ENCODE data around the gene BCKDHB. TPM values are rescaled to one million over a fixed set of nuclear protein-coding genes. Genes with fewer than 3 reads are reported as not detected.

Gene BCKDHB
- total and polyA plus RNA-seq, 2 donors (not counting 1 experiment from before 2014, with no cell fraction given): 9.6 to 20.1 TPM

DNA sequence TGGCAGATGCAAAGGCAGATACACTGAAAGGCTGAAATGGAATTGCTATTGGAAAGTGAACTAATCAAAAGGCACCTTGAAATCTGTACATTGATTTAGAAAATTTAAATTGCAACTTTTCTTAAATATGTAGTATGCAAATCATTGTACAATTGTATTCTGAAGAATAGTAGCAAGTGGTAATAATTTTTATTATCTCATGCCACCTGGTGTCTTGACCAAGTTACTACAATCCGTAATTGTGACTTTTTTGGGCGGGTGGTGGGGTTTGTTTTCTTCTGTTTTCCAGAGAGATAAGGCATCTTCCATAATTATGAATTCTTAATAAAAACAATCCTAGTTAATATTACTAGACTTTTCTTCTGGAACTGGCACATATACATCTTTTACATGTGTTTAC lies 12.5 kb upstream of the BCKDHB start:
- H3K9me3 ChIP-seq (ENCODE audit: control extremely low read depth in 1 of 3, control insufficient read depth in 2 of 3, insufficient read depth in 1 of 3, low read length in 2 of 3): no peaks in the 10 kb centered on the region
- ATAC-seq (ENCODE audit: low read depth): peak; percentile 41
- Mint-ChIP-seq H3K4me3 (no peak overlapping the region), H3K9me3 (ENCODE audit: insufficient read depth) (no peaks in the 10 kb centered on the region), H3K4me1 (peaks cover under 1% of the 10 kb centered on the region), H3K27ac (no peak overlapping the region), H3K27me3 (peaks cover 27% of the 10 kb centered on the region)
- no peaks in the 10 kb centered on the region for H3K79me2 ChIP-seq (ENCODE audit: control insufficient read depth, insufficient read depth, low read length)
- H3K27me3 ChIP-seq (replicated peaks in 1 of 4; ENCODE audit: control extremely low read depth in 1 of 4, control insufficient read depth in 3 of 4, insufficient read depth in 4 of 4, low read length in 3 of 4): peaks cover 0 to 4% (median 0%) of the 10 kb centered on the region in 4 experiments
- no CpG with 5 or more reads among the region's 2 CpGs for WGBS (ENCODE audit: insufficient coverage)
- ChIA-PET CTCF (interaction anchor here (0.6 to 2.6 kb wide), 3 partner anchors 39 to 410 kb away, joined by 3 to 17 read pairs (median 3); no protein-coding TSS in a partner anchor), POLR2A (no interaction called here)
- no peaks in the 10 kb centered on the region for H4K20me1 ChIP-seq (ENCODE audit: control insufficient read depth, insufficient read depth, low read length, poor library complexity, severe bottlenecking)
- no peak for TF ChIP-seq EZH2 (IDR thresholded peaks at IDR 0.05; ENCODE audit: borderline replicate concordance, insufficient read depth, low read depth, low read length, poor library complexity, severe bottlenecking)
- TF ChIP-seq, protein P1, sequence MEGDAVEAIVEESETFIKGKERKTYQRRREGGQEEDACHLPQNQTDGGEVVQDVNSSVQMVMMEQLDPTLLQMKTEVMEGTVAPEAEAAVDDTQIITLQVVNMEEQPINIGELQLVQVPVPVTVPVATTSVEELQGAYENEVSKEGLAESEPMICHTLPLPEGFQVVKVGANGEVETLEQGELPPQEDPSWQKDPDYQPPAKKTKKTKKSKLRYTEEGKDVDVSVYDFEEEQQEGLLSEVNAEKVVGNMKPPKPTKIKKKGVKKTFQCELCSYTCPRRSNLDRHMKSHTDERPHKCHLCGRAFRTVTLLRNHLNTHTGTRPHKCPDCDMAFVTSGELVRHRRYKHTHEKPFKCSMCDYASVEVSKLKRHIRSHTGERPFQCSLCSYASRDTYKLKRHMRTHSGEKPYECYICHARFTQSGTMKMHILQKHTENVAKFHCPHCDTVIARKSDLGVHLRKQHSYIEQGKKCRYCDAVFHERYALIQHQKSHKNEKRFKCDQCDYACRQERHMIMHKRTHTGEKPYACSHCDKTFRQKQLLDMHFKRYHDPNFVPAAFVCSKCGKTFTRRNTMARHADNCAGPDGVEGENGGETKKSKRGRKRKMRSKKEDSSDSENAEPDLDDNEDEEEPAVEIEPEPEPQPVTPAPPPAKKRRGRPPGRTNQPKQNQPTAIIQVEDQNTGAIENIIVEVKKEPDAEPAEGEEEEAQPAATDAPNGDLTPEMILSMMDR (IDR thresholded peaks at IDR 0.05): peak; percentile 77
- intact Hi-C loops (cut with micrococcal nuclease): loop anchor here (1.0 to 5.0 kb wide), 3 partner anchors 145 to 317 kb away; no protein-coding TSS in a partner anchor
- H3K36me3 ChIP-seq (replicated peaks in 1 of 2; ENCODE audit: control extremely low read depth in 1 of 2, control insufficient read depth in 1 of 2, extremely low read depth in 1 of 2, insufficient read depth in 2 of 2, low read length in 1 of 2): no peaks in the 10 kb centered on the region
- no peak overlapping the region for H3K9ac ChIP-seq (ENCODE audit: low read length)
- H3K4me3 ChIP-seq (ENCODE audit: control extremely low read depth in 1 of 5, extremely low read depth in 1 of 5, insufficient read depth in 1 of 5, low read depth in 2 of 5, low read length in 4 of 5): no peak overlapping the region
- H3K4me1 ChIP-seq (ENCODE audit: control insufficient read depth in 2 of 2, insufficient read depth in 2 of 2, low read length in 2 of 2): peaks cover 0 to 3% of the 10 kb centered on the region in 2 donors
- H2AFZ ChIP-seq (ENCODE audit: insufficient read depth, low read depth, low read length, poor library complexity, severe bottlenecking): no peak overlapping the region
- peak; percentile 41 for DNase-seq
- no peak overlapping the region for H3K4me2 ChIP-seq (replicated peaks; ENCODE audit: low read depth, low read length, poor library complexity, severe bottlenecking)
- no peak overlapping the region for H3K27ac ChIP-seq (ENCODE audit: low read length in 2 of 2)

DNA sequence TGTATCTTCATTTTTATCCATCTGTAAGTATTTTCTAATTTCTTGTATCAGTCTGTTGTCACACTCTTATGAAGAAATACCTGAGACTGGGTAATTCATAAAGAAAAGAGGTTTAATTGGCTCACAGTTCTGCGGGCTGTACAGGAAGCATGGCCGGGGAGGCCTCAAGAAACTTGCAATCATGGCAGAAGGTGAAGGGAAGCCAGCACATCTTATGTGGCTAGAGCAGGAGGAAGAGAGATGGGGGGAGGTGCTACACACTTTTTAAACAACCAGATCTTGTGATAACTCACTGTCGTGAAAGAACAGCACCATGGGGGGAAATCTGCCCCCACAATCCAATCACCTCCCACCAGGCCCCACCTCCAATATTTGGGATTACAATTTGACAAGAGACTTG lies 10.9 kb upstream of the BCKDHB start:
- intact Hi-C loops (cut with micrococcal nuclease): no loop called here

More for the DNA sequence above, 10.9 kb upstream of the BCKDHB start:
- ATAC-seq (ENCODE audit: low read depth) (no peak), DNase-seq (no peak)
- no peaks in the 10 kb centered on the region for H3K9me3 ChIP-seq (ENCODE audit: control extremely low read depth in 1 of 3, control insufficient read depth in 2 of 3, insufficient read depth in 1 of 3, low read length in 2 of 3)
- H2AFZ ChIP-seq (ENCODE audit: insufficient read depth, low read depth, low read length, poor library complexity, severe bottlenecking): no peak overlapping the region
- peaks cover 23% of the 10 kb centered on the region for H3K27me3 Mint-ChIP-seq
- H3K27ac Mint-ChIP-seq: no peak overlapping the region
- no peaks in the 10 kb centered on the region for H3K36me3 ChIP-seq (replicated peaks in 1 of 2; ENCODE audit: control extremely low read depth in 1 of 2, control insufficient read depth in 1 of 2, extremely low read depth in 1 of 2, insufficient read depth in 2 of 2, low read length in 1 of 2)
- WGBS (ENCODE audit: insufficient coverage): no CpG with 5 or more reads among the region's 3 CpGs
- CTCF ChIA-PET: interaction anchor here (1.2 to 2.6 kb wide), 2 partner anchors 8 to 146 kb away, joined by 3 to 17 read pairs; no protein-coding TSS in a partner anchor
- H3K9me3 Mint-ChIP-seq (ENCODE audit: insufficient read depth): no peaks in the 10 kb centered on the region
- no peak for TF ChIP-seq EZH2 (IDR thresholded peaks at IDR 0.05; ENCODE audit: borderline replicate concordance, insufficient read depth, low read depth, low read length, poor library complexity, severe bottlenecking)
- TF ChIP-seq, protein P1 (IDR thresholded peaks at IDR 0.05): no peak
- no peak overlapping the region for H3K27ac ChIP-seq (ENCODE audit: low read length in 2 of 2)
- H3K79me2 ChIP-seq (ENCODE audit: control insufficient read depth, insufficient read depth, low read length): no peaks in the 10 kb centered on the region
- no peak overlapping the region for H3K4me3 ChIP-seq (ENCODE audit: control extremely low read depth in 1 of 5, extremely low read depth in 1 of 5, insufficient read depth in 1 of 5, low read depth in 2 of 5, low read length in 4 of 5)
- H3K4me2 ChIP-seq (replicated peaks; ENCODE audit: low read depth, low read length, poor library complexity, severe bottlenecking): no peak overlapping the region
- H3K4me1 Mint-ChIP-seq: peaks cover 5% of the 10 kb centered on the region
- H3K4me1 ChIP-seq (ENCODE audit: control insufficient read depth in 2 of 2, insufficient read depth in 2 of 2, low read length in 2 of 2): peaks cover 0 to 4% of the 10 kb centered on the region in 2 donors
- peaks cover 0 to 4% (median 0%) of the 10 kb centered on the region in 4 experiments for H3K27me3 ChIP-seq (replicated peaks in 1 of 4; ENCODE audit: control extremely low read depth in 1 of 4, control insufficient read depth in 3 of 4, insufficient read depth in 4 of 4, low read length in 3 of 4)
- H4K20me1 ChIP-seq (ENCODE audit: control insufficient read depth, insufficient read depth, low read length, poor library complexity, severe bottlenecking): no peaks in the 10 kb centered on the region
- no peak overlapping the region for H3K9ac ChIP-seq (ENCODE audit: low read length)
- POLR2A ChIA-PET: no interaction called here
- H3K4me3 Mint-ChIP-seq: no peak overlapping the region

Data from B cell (primary cell).